ENCODE data around the gene DSCAM.

GRCh38 chr21:40819071-40819900 is 27.7 kb downstream of the DSCAM start:
- TF ChIP-seq POLR2AphosphoS5 (IDR thresholded peaks at IDR 0.05; ENCODE audit: low read depth, low read length), result no peak
- TF ChIP-seq REST (IDR thresholded peaks at IDR 0.05; ENCODE audit: insufficient read depth in 1 of 2, low read depth in 2 of 2, low read length in 2 of 2), result no peak
- TF ChIP-seq FOXP2 (optimal IDR thresholded peaks at IDR 0.05; ENCODE audit: borderline replicate concordance, extremely low read depth, extremely low read length, insufficient read depth), result no peak

Measured in PFSK-1 (cell line).